WTC11 (cell line): ENCODE measurements around the gene NTRK1.

ENCODE experiments used
- ARID4B ChIP-seq: sonication (generic); formaldehyde crosslinking; IDR thresholded peaks from 2 replicates; pipeline ENCODE4 v1.8.0; 2023; ENCODE audit warnings: missing genetic modification reagents, mild to moderate bottlenecking, borderline replicate concordance
- ATF3 ChIP-seq: sonication (generic); formaldehyde crosslinking; conservative IDR thresholded peaks from 2 replicates; pipeline ENCODE4 v1.8.1; 2022; ENCODE audit warnings: mild to moderate bottlenecking, missing genetic modification reagents
- CTCF ChIP-seq: fragments of 200-600 bp; IDR thresholded peaks from 2 replicates; pipeline ENCODE4 v1.8.0; 2022; ENCODE audit warnings: antibody characterized with exemption
- FOXJ3 ChIP-seq: sonication (generic); formaldehyde crosslinking; IDR thresholded peaks from 2 replicates; pipeline ENCODE4 v1.9.0; 2021; ENCODE audit warnings: missing genetic modification reagents, mild to moderate bottlenecking, borderline replicate concordance
- NR3C1 ChIP-seq: sonication (generic); formaldehyde crosslinking; conservative IDR thresholded peaks from 2 replicates; pipeline ENCODE4 v1.8.1; 2023; ENCODE audit warnings: low read depth, mild to moderate bottlenecking, missing genetic modification reagents
- SP1 ChIP-seq: sonication (generic); formaldehyde crosslinking; conservative IDR thresholded peaks from 2 replicates; pipeline ENCODE4 v1.8.1; 2022; ENCODE audit warnings: missing genetic modification reagents
- ZNF219 ChIP-seq: sonication (generic); formaldehyde crosslinking; IDR thresholded peaks from 2 replicates; pipeline ENCODE4 v1.8.0; 2023; ENCODE audit warnings: missing genetic modification reagents, mild to moderate bottlenecking, borderline replicate concordance

- TF ChIP-seq CTCF (no peak), ARID4B (no peak), ZNF219 (CRISPR knock-in tag) (no peak), FOXJ3 (CRISPR knock-in tag) (no peak), NR3C1 (CRISPR knock-in tag) (no peak), SP1 (CRISPR knock-in tag) (no peak), ATF3 (no peak)
Measured at GRCh38 chr1:156811168-156811567, 49.5 kb upstream of the NTRK1 start.
